Right lobe of liver (tissue), 4 donors: Measurements from ENCODE around the gene AGPS.

Experiments
- POLR2A ChIP-seq: fragments of 450-650 bp; IDR thresholded peaks from one replicate; pipeline ENCODE4 v1.6.1; 2017; ENCODE audit warnings: antibody characterized with exemption, mild to moderate bottlenecking
- TF ChIP-seq, protein P1 (sequence below), 4 donors: fragments of 200-600 bp in 3 of 4; fragments of 450-650 bp in 1 of 4; IDR thresholded peaks; one replicate each; pipeline versions ENCODE4 v1.5.1 to v1.8.0; 2016 to 2022; ENCODE audit warnings: antibody characterized with exemption in 4 of 4, mild to moderate bottlenecking in 2 of 4
- donor health status: DM: no; HTN: no; CAD: no.
- donor health status: DM: no; HTN: no; CAD: no.
- donor health status: DM: no; HTN: yes; CAD: no.

DNA sequence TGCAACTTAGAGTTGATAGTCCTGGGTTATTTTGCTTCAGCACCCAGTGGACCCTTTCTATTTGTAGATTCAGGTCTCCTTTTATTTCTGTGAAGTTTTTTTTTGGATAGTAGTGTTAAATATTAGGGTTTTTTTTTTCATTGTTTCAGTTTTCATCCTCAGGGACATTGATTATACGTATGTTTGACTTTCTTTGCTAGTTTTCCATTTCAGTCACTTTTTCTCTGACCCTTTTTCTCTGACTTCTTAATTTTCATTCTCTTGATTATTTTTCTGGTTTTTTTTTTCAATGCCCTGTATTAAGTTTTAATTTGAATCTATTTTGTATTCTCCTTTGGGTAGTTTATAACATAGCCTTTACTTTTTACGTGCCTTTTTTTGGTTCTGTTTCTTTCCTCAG, 79.4 kb downstream of the AGPS start:
- TF ChIP-seq POLR2A: no peak
- TF ChIP-seq, protein P1, sequence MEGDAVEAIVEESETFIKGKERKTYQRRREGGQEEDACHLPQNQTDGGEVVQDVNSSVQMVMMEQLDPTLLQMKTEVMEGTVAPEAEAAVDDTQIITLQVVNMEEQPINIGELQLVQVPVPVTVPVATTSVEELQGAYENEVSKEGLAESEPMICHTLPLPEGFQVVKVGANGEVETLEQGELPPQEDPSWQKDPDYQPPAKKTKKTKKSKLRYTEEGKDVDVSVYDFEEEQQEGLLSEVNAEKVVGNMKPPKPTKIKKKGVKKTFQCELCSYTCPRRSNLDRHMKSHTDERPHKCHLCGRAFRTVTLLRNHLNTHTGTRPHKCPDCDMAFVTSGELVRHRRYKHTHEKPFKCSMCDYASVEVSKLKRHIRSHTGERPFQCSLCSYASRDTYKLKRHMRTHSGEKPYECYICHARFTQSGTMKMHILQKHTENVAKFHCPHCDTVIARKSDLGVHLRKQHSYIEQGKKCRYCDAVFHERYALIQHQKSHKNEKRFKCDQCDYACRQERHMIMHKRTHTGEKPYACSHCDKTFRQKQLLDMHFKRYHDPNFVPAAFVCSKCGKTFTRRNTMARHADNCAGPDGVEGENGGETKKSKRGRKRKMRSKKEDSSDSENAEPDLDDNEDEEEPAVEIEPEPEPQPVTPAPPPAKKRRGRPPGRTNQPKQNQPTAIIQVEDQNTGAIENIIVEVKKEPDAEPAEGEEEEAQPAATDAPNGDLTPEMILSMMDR (IDR thresholded peaks at IDR 0.05): no peak
